Subcutaneous adipose tissue (tissue), 4 donors: ENCODE results near the gene STAP1. TPM values are rescaled to one million over a fixed set of nuclear protein-coding genes. Genes with fewer than 3 reads are reported as not detected.

Experiments used
- total RNA-seq, 4 donors: library from RNA; depleted of rRNA; stranded (reverse); fragments of >200 nt; gene quantifications; one replicate each; pipeline ENCODE4 v1.1.0, GENCODE V29; 2016
- TF ChIP-seq, protein P1 (sequence below): fragments of 450-650 bp; IDR thresholded peaks from one replicate; pipeline ENCODE4 v1.5.1; 2016; ENCODE audit warnings: low read depth, mild to moderate bottlenecking, control low read depth, antibody characterized with exemption, moderate library complexity

The STAP1 gene
- total RNA-seq, 4 donors from 2014 or later, result 0.65 to 1.0 (median 0.88) TPM; not detected in 1

GRCh38 chr4:67576538-67576937 is 18.0 kb downstream of the STAP1 start:
- TF ChIP-seq, protein P1, sequence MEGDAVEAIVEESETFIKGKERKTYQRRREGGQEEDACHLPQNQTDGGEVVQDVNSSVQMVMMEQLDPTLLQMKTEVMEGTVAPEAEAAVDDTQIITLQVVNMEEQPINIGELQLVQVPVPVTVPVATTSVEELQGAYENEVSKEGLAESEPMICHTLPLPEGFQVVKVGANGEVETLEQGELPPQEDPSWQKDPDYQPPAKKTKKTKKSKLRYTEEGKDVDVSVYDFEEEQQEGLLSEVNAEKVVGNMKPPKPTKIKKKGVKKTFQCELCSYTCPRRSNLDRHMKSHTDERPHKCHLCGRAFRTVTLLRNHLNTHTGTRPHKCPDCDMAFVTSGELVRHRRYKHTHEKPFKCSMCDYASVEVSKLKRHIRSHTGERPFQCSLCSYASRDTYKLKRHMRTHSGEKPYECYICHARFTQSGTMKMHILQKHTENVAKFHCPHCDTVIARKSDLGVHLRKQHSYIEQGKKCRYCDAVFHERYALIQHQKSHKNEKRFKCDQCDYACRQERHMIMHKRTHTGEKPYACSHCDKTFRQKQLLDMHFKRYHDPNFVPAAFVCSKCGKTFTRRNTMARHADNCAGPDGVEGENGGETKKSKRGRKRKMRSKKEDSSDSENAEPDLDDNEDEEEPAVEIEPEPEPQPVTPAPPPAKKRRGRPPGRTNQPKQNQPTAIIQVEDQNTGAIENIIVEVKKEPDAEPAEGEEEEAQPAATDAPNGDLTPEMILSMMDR, result no peak

DNA sequence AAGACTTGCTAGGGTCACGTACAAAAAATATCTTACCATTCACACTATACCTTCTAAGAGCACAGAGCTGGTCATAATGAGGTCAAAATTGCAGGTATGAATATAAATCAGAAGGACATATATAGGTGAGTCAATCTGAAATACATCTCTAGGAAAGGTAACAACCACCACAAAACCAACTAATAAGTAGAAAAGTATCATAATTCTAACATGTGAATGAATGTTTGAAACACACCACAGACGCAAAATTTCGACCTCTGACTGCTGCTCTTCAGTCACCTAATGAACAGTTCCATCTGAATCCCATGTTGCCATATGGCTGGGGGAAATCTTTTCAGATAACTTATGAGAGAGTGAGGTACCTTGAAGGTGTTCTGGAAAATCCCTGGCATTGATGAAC is 22.1 kb downstream of the STAP1 start:
- TF ChIP-seq, protein P1, result no peak

DNA sequence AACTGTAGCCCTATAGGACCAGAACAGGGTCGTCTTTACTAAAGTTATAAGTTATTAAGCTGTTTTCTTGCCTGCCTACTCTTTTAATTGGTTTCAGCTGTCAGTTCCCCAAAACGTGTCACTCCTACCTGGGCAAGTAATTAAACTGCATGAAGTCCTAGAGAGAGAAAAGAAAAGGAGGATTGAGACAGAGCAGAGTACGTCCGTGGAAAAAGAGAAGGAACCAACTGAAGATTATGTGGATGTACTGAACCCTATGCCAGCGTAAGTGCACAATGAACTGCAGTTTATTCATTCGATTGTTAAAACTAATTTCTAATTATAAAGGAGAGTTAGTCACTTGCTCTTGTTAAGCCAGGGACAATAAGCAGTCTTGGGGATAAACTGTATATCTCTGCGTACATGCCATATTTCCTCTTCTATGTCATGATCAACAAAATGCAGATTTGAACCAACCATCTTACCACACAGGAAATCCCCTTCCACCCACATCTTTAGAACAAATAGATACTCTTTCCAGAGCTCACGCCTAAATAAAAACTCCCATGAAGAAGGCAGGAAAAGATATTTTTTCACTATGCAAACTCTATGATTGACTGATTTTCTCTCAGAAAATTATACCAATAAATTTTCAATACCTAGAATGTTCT is 22.8 kb downstream of the STAP1 start:
- TF ChIP-seq, protein P1, result no peak

DNA sequence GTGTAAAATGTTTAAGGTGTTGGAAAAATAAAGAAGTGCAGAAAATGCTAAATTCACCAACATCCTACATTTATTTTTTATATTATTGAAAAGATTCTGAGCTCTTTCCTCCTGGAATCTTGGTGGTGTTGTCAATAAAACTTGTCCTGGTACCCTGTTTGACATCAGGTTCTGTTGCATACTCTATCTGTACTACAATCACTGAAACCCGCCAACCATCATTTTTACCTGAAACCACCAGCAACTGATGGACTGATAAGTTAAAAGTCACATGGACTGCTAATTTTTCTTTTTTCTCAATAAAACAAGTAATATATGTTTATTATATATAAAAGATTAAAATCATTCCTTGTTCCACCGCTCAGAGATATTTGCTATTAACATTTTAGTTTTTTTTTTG is 23.4 kb downstream of the STAP1 start:
- TF ChIP-seq, protein P1, result no peak

DNA sequence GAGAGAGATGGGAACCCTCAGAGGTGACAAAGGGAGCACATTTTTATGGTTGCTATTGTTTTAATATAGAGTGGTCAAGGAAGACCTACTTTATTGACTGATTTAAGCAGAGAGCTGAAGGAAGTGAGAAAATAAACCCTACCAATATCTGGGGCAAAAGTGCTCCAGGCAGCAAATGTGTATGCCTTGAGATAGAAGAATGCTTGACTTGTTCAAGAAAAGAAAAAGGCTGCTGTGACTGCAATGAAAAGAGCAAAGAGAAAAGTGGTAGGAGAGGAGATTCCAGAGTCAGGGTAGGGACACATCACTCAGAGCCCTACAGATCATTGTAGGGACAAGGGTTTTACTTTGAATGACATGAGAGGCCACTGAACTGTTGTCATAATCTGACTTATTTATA is 26.0 kb downstream of the STAP1 start:
- TF ChIP-seq, protein P1, result no peak

GRCh38 chr4:67587156-67587555 is 28.6 kb downstream of the STAP1 start:
- TF ChIP-seq, protein P1, result no peak

GRCh38 chr4:67593741-67594175 is 35.2 kb downstream of the STAP1 start:
- TF ChIP-seq, protein P1, result no peak
